ENCODE data around the gene SSTR1.

Gene SSTR1

DNA sequence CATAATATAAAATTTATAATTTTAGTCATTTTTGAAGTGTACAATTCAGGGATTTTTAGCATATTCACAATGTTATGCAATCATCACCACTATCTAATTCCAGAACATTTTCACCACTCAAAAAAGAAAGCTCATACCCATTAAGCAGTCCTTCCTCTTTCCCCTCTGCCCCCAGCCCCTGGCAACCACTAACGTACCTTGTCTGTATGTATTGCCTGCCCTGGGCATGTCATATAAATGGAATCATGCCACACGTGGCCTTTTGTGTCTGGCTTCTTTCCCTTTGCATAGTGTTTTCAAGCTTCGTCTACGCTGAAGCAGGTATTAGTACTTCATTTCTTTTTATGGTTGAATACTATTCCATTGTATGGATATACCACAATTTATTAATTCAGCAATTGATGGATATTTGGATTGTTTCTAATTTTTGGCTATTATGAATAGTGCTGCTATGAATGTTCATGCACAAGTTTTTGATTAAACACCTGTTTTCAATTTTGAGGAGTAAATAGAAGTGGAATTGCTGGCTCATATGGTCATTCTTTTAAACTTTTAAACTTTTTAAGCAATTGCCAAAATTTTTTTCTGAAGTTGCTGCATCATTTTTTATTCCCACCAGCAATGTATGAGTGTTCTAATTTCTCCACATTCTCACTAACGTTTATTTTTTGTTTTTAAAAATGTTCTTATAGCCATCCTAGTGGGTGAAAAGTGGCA is 1.6 kb upstream of the SSTR1 start:
- POLR2A ChIA-PET: interaction anchor here (0.7 kb wide), 1 partner anchor 107 kb away, joined by 4 read pairs; no protein-coding TSS in a partner anchor
- TF ChIP-seq, protein P1, sequence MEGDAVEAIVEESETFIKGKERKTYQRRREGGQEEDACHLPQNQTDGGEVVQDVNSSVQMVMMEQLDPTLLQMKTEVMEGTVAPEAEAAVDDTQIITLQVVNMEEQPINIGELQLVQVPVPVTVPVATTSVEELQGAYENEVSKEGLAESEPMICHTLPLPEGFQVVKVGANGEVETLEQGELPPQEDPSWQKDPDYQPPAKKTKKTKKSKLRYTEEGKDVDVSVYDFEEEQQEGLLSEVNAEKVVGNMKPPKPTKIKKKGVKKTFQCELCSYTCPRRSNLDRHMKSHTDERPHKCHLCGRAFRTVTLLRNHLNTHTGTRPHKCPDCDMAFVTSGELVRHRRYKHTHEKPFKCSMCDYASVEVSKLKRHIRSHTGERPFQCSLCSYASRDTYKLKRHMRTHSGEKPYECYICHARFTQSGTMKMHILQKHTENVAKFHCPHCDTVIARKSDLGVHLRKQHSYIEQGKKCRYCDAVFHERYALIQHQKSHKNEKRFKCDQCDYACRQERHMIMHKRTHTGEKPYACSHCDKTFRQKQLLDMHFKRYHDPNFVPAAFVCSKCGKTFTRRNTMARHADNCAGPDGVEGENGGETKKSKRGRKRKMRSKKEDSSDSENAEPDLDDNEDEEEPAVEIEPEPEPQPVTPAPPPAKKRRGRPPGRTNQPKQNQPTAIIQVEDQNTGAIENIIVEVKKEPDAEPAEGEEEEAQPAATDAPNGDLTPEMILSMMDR (IDR thresholded peaks at IDR 0.05; ENCODE audit: insufficient read depth, low read length, missing control alignments): no peak
- no peak overlapping the region for H3K4me3 ChIP-seq (ENCODE audit: low read depth, low read length)
- no peak for DNase-seq (ENCODE audit: low read depth, low spot score)
- CTCF ChIA-PET: interaction anchor here (1.4 to 4.6 kb wide), 3 partner anchors 8 to 302 kb away, joined by 6 to 35 read pairs (median 20); no protein-coding TSS in a partner anchor

DNA sequence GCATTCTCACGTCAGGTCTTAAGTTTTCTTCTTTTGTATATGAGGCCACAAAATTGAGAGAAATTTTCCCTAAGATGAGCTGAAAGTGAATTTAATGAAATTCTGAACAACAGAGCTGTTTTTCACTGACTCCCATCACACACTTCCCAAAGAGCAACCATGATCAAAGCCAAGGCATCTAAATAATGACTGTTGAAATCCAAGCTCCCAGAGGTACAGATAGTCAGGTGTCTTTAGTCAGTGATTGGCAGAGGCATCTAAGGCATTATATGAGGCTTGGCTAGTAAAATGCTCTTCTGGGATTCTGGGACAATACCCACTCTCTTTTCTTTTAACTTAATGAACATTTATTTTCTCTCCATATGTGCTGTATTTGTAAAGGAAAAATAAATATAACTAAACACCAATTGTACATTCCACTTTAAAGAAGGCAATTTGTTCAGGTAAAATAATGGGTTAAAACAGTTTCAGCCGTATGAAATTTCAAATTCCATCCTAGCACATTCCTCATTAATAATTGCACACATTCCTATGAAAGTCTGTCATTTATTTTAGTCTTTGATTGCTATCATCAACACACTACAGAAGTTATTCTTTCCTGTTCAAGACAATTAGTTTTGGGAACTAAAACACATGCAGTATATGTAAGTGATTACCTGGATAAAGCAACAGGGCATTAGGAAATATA is 871 bp upstream of the SSTR1 start:
- TF ChIP-seq, protein P1 (IDR thresholded peaks at IDR 0.05; ENCODE audit: insufficient read depth, low read length, missing control alignments): no peak
- ChIA-PET POLR2A (interaction anchor here (0.7 kb wide), 1 partner anchor 108 kb away, joined by 4 read pairs; no protein-coding TSS in a partner anchor), CTCF (interaction anchor here (0.7 to 4.6 kb wide), 4 partner anchors 9 to 303 kb away, joined by 3 to 35 read pairs (median 12); no protein-coding TSS in a partner anchor)
- DNase-seq (ENCODE audit: low read depth, low spot score): no peak
- H3K4me3 ChIP-seq (ENCODE audit: low read depth, low read length): no peak overlapping the region

DNA sequence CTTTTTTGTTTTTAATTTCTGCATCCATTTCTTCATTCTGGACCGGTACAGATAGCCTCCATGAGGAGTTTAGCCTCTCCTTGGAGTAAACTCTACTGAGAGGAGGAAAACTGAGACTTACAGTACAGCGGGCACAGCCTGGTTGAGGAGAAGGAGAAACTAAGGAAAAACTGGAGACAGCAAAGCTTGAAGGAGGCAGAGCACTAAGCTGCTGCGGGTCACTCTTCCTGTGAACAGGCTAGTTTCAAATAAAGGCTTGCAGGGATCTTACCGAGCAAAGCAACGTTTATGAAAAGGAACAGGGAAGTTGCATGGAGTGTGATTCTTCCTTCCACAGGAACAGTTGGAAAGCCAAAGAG is 348 bp upstream of the SSTR1 start:
- TF ChIP-seq, protein P1 (IDR thresholded peaks at IDR 0.05; ENCODE audit: insufficient read depth, low read length, missing control alignments): no peak
- peak overlapping the region; percentile 81 for H3K4me3 ChIP-seq (ENCODE audit: low read depth, low read length)
- CTCF ChIA-PET: interaction anchor here (0.7 to 4.6 kb wide), 8 partner anchors 9 to 393 kb away, joined by 3 to 35 read pairs (median 4); no protein-coding TSS in a partner anchor
- POLR2A ChIA-PET: interaction anchor here (1.1 to 1.2 kb wide), 2 partner anchors 9 to 199 kb away, joined by 3 to 5 read pairs; no protein-coding TSS in a partner anchor
- no peak for DNase-seq (ENCODE audit: low read depth, low spot score)

DNA sequence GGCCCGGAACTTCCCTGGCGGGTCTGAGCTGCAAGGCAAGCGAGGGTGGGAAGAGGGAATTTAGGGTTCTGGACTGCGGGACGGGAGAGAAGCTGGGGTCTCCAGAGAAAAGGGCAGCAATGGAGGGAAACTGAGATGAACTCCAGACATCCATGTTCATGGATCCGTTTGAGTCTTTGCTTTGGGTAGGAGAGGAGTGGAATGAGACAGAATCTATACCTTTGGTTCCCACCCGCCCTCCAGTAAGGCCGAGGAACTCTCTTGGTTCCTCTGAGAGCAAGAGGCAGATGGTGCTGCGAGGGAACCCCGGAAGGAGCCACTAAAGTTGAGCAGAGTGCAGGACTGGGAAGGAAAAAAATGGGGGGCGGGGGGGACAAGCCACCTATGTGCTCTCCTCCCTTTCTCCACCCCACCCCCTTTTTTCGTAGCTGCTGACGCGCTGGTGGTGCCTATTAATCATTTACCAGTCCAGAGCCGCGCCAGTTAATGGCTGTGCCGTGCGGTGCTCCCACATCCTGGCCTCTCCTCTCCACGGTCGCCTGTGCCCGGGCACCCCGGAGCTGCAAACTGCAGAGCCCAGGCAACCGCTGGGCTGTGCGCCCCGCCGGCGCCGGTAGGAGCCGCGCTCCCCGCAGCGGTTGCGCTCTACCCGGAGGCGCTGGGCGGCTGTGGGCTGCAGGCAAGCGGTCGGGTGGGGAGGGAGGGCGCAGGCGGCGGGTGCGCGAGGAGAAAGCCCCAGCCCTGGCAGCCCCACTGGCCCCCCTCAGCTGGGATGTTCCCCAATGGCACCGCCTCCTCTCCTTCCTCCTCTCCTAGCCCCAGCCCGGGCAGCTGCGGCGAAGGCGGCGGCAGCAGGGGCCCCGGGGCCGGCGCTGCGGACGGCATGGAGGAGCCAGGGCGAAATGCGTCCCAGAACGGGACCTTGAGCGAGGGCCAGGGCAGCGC is 1.2 kb downstream of the SSTR1 start:
- POLR2A ChIA-PET: interaction anchor here (0.9 to 1.9 kb wide), 6 partner anchors 9 to 197 kb away, joined by 3 to 6 read pairs (median 5); partner anchors contain the start of gene CLEC14A
- CTCF ChIA-PET: interaction anchor here (0.9 to 4.6 kb wide), 17 partner anchors 11 to 806 kb away, joined by 3 to 35 read pairs (median 4); no protein-coding TSS in a partner anchor
- H3K4me3 ChIP-seq (ENCODE audit: low read depth, low read length): peak overlapping the region; percentile 81

More for the DNA sequence above, 1.2 kb downstream of the SSTR1 start:
- TF ChIP-seq, protein P1 (IDR thresholded peaks at IDR 0.05; ENCODE audit: insufficient read depth, low read length, missing control alignments): peak; percentile 82
- no peak for DNase-seq (ENCODE audit: low read depth, low spot score)

Data from AG04449 (cell line).